Amygdala (tissue), 56 donors: ENCODE data around the gene WDR38.
A peak's percentile ranks its signal among the peaks of the same experiment; 100 is the strongest.
"Not testable (repeated sequence)": the region's sequence is repeated elsewhere in the genome, so short reads cannot be mapped to it uniquely, and the experiment has no call there.

Experiments used
- DNase-seq, 56 donors: peaks; one replicate each; lab custom pipeline; 2025; lab: John Stamatoyannopoulos, UW

WDR38 gene

GRCh38 chr9:124831642-124832364, 21.5 kb upstream of the WDR38 start:
- no peak for DNase-seq

- DNase-seq = no peak
Observed at GRCh38 chr9:124834591-124834990, 18.7 kb upstream of the WDR38 start.

- DNase-seq = peak in 8 of 56 donors; percentile 12 to 41 (median 24)
Observed at GRCh38 chr9:124835026-124835557, 18.2 kb upstream of the WDR38 start.

- not testable (repeated sequence) for DNase-seq
Observed at GRCh38 chr9:124838132-124838531, 15.1 kb upstream of the WDR38 start.

GRCh38 chr9:124838567-124839275, 14.5 kb upstream of the WDR38 start:
- DNase-seq = not testable (repeated sequence)

GRCh38 chr9:124839612-124840299, 13.5 kb upstream of the WDR38 start:
- no peak for DNase-seq

GRCh38 chr9:124840300-124840833, 12.9 kb upstream of the WDR38 start:
- no peak for DNase-seq

GRCh38 chr9:124841075-124841821, 12.0 kb upstream of the WDR38 start:
- no peak for DNase-seq

- no peak for DNase-seq
Observed at GRCh38 chr9:124843456-124844034, 9.7 kb upstream of the WDR38 start.

GRCh38 chr9:124844291-124844690, 9.0 kb upstream of the WDR38 start:
- DNase-seq = no peak

GRCh38 chr9:124846467-124846866, 6.8 kb upstream of the WDR38 start:
- not testable (repeated sequence) for DNase-seq

- no peak for DNase-seq
Observed at GRCh38 chr9:124846969-124847368, 6.3 kb upstream of the WDR38 start.

GRCh38 chr9:124849801-124850200, 3.5 kb upstream of the WDR38 start:
- DNase-seq = no peak

GRCh38 chr9:124852121-124852828, 985 bp upstream of the WDR38 start:
- no peak for DNase-seq

- peak in 1 of 56 donors; percentile 73 for DNase-seq
Observed at GRCh38 chr9:124853605-124854143, 414 bp downstream of the WDR38 start.

- DNase-seq = no peak
Observed at GRCh38 chr9:124854161-124854560, 901 bp downstream of the WDR38 start.

GRCh38 chr9:124854822-124855221, 1.6 kb downstream of the WDR38 start:
- no peak for DNase-seq

GRCh38 chr9:124855566-124855943, 2.3 kb downstream of the WDR38 start:
- no peak for DNase-seq
